HG02610 (cell line): Measurements from ENCODE around the gene FAM72B.
"Not testable (repeated sequence)": the region's sequence is repeated elsewhere in the genome, so short reads cannot be mapped to it uniquely, and the experiment has no call there.

Source experiments
- ATAC-seq: cut with Tn5 transposase; IDR thresholded peaks from one replicate; pipeline ENCODE4 v1.9.1; 2021; ENCODE audit warnings: mild to moderate bottlenecking, moderate library complexity; ENCODE audit not compliant: unreplicated experiment

Gene FAM72B

DNA sequence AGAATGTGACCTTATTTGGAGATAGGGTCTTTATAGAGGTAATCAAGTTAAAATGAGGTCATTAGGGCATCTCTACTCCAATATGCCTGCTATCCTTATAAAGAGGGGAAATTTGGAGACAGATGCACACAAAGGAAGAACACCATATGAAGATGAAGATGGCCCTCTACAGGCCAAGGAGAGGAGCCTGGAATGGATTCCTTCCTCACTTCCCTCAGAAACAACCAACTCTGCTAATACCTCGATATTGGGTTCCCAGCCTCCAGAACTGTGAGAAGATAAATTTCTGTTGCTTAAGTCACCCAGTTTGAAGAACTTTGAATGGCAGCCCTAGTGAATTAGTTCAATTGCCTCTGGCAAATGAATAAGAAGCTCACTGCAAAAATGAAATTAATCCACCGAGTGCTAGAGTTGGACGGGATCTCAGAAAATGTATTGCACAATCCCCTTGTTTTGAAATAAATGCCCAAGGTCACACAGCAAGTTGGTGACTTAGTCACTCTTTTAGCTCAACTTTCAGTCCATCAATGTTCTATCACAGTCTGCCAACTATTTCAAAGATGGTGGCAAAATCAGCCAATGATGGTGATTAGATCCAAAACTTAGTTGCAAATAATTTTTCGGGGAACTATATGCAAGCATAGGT, 27.1 kb downstream of the FAM72B start:
- ATAC-seq: not testable (repeated sequence)

DNA sequence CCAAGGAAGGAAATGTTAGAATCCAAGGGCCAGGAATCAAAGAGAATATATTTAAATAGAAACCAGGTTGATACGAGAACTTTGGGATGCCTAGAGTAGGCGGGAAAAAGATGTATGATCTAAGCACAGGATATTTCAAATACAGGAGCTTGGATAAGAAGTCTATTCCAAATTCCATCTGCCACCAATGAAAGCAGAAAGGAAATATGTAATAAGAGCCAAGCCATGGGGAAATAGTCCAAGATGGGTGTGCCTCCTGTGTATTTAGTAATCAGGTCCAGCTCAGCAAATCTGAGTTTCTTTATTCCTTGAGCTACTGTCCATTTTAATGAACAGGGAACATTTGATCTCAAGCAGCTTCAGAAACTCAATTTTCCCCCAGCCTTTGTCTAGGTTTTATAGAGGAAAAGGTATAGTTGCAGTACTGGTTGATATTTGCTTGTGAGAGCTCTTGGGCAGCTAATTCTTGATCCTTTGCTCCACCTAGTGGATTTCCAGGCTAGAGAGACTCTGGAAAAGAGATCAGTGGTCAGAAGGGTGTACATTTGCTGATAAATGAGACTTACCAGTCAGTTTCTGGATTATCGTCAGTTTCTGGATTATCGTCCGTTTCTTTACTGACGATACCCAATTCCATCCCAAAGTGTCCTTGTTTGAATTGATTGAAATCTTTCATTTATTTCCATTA, 28.3 kb downstream of the FAM72B start:
- ATAC-seq: not testable (repeated sequence)

DNA sequence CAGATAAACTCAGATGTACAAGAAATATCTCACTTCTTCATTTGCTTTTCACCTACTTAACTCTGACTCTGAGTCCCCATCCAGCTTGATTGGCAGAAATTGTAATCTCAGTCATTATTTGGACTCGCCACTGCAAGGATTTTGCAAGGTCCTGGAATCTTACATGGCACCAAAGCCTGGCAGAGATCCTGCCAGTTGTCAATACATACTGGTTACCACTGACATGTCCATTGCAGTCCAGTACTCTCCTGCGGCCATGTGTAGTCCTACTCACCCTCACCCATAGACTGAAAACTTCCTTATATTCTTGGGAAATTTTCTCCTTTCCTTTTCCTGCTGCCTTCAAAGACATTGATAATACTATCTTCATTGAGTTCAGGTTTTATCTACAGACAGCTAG, 29.3 kb downstream of the FAM72B start:
- ATAC-seq: not testable (repeated sequence)

DNA sequence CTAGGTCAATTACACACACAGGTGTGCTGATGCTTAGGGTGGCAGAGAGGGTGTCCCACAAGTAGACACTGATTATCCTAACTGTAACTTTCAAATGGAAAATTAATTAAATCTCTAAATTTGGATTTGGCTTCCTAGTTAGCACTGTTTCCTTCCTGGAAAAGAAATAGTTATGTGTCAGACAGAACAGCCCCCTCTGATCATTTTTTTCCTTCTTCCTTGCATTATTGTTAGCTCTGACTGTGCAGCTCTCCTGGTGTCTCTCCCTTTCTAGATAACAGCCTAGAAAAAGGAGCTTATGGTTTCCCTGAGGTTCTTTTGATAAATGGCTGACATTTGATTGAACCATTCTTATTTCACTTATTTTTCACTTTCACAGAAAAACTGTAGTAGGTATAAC, 31.4 kb downstream of the FAM72B start:
- not testable (repeated sequence) for ATAC-seq

DNA sequence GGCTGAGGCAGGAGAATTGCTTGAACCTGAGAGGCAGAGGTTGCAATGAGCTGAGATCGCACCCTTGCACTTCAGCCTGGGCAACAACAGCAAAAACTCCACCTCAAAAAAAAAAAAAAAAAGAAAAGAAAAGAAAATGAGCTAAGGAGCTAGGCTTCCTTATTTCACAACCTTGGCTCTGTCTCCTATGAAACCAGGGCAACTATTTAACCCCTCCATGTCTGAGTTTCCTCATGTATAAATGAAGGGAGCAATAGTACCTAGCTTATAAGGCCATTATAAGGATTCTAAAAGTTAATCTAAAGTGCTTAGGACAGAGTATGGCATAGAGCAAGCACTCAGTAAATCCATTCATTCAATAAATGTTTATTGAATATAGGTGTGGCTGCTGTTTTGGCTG, 32.8 kb downstream of the FAM72B start:
- ATAC-seq: not testable (repeated sequence)

DNA sequence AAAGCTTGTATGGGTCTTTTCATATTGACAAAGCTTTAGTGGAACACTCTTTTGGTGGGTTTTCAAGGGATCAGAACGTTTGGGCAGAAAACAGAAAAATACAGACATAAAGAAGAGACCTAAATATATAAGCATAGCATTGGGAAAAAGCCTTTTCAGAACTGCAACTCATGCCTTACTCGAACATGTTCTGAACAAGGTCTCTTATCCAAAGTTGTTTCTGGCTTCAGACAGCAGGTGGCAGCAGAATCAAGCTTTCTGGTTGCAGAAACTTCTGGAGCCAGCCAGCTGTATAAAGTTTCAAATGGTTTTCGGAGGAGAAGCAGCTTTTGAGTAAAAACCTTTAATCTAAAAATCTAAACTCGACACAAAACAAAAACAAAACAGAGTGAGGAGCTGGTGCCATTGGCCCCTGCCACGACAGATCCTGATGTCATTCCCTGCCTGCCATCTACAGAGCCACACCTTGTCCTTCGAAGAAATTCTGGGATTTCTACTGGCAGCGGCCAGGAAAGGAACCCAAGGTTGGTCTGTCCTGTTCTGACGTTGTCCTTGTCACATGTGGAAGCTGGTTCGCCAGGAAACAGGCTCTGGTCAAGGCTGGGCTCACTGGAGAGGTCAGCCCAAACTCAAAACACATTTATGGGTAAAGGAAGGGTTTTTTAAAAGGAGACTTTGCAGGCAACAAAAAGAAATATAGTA, 35.5 kb downstream of the FAM72B start:
- ATAC-seq: not testable (repeated sequence)

DNA sequence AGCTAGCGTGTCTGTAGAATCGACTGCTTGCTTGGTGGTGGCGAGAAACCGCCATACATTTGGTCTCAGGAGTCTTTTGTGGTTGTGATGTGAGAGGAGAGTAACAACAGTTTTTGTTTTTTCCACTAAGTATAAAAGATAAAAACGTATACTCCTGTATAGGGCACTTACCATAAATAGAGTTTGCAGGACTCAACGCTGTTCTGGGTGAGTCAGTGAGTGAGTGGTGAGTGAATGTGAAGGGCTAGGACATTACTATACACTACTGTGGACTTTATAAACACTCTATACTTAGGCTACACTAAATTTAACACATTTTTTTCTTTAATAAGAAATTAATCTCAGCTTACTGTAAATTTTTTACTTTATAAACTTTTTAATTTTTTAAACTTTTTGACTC, 43.7 kb downstream of the FAM72B start:
- ATAC-seq: not testable (repeated sequence)

DNA sequence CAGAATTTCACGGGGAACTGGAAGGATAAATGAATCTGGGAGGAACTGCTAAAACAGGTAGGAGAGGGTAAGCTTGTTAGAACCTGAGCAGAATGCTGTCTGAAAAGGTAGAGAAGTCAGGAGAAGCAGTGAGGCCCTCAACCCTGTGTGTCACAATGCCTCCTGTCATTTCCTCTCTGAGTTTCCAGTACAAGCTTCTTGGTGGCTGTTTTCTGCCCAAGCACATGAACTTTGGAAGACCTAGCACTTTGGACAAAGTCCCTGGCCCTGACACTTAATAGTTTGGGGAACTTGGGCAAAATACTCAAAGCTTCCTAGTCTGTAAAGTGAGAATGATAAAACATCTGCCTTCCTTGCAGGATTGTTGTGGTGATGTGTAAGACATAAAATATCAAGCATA, 52.6 kb downstream of the FAM72B start:
- not testable (repeated sequence) for ATAC-seq

DNA sequence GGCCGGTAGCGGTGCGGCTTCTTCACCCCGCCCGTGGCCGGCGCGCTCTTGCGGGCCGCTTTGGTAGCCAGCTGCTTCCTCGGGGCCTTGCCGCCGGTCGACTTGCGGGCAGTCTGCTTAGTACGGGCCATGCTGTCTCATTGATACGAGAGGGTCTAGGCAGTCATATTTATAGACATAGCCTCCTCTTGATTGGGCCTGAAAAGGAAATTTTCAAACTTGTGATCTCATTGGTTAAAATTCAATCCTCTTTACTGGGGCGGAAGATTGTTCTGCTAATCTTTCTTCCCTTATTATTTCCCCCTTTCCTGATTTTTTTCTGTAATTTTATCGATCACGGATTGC, 65.7 kb downstream of the FAM72B start:
- ATAC-seq: not testable (repeated sequence)
